ENCODE measurements around the gene C20orf173. TPM values are rescaled to one million over a fixed set of nuclear protein-coding genes. Genes with fewer than 3 reads are reported as not detected.

Gene C20orf173
- polyA plus RNA-seq, 1 of the 3 experiments (the other 2 are of a cell fraction) = not detected

- 90% methylated on average over 22 of the region's 24 CpGs for WGBS (ENCODE audit: low lambda C conversion rate)
- H3K4me2 ChIP-seq = no peak overlapping the region
- ChIA-PET POLR2A (interaction anchor here (0.9 to 1.3 kb wide), 2 partner anchors 9 to 10 kb away, joined by 3 to 5 read pairs; no protein-coding TSS in a partner anchor), CTCF (interaction anchor here (1.3 kb wide), 1 partner anchor 60 kb away, joined by 3 read pairs; no protein-coding TSS in a partner anchor)
- H3K27ac ChIP-seq (ENCODE audit: low read depth in 2 of 2, low read length in 1 of 2) = no peak overlapping the region
- TF ChIP-seq MAX (IDR thresholded peaks at IDR 0.05; ENCODE audit: low read depth) (no peak), POLR2AphosphoS5 (IDR thresholded peaks at IDR 0.05; ENCODE audit: low read depth, low read length) (no peak)
- H3K79me2 ChIP-seq (ENCODE audit: insufficient read depth) = no peaks in the 10 kb centered on the region
- no peak overlapping the region for H3K9ac ChIP-seq
- H3K36me3 ChIP-seq (replicated peaks in 1 of 2; ENCODE audit: control insufficient read depth in 1 of 2, insufficient read depth in 2 of 2, low read length in 1 of 2) = peaks cover 0 to 32% of the 10 kb centered on the region in 2 experiments
- DNase-seq = no peak
- no peak overlapping the region for H2AFZ ChIP-seq (ENCODE audit: low read depth)
- H3K4me1 ChIP-seq (ENCODE audit: control insufficient read depth in 1 of 2, insufficient read depth in 2 of 2, low read depth in 1 of 2, low read length in 1 of 2) = no peaks in the 10 kb centered on the region; a peak in 1 of 4 replicates
- H3K9me2 ChIP-seq = no peaks in the 10 kb centered on the region
- peaks cover 5% of the 10 kb centered on the region for H3F3A ChIP-seq (replicated peaks; ENCODE audit: insufficient read depth)
- H3K9me3 ChIP-seq = no peaks in the 10 kb centered on the region
- H3K4me3 ChIP-seq (ENCODE audit: low read depth in 2 of 2, low read length in 1 of 2) = no peak overlapping the region
- no peaks in the 10 kb centered on the region for H4K20me1 ChIP-seq (ENCODE audit: insufficient read depth)
- no peaks in the 10 kb centered on the region for H3K27me3 ChIP-seq (ENCODE audit: insufficient read depth)
Observed at GRCh38 chr20:35559042-35559693, 29.7 kb upstream of the C20orf173 start.

GRCh38 chr20:35558451-35558850, 29.0 kb upstream of the C20orf173 start:
- H3K36me3 ChIP-seq (replicated peaks in 1 of 2; ENCODE audit: control insufficient read depth in 1 of 2, insufficient read depth in 2 of 2, low read length in 1 of 2) = peaks cover 0 to 38% of the 10 kb centered on the region in 2 experiments
- DNase-seq = no peak
- H3K4me3 ChIP-seq (ENCODE audit: low read depth in 2 of 2, low read length in 1 of 2) = no peak overlapping the region
- TF ChIP-seq RAD21 (IDR thresholded peaks at IDR 0.05; ENCODE audit: low read length) (no peak), YY1 (IDR thresholded peaks at IDR 0.05; ENCODE audit: low read depth) (no peak), EZH2phosphoT487 (IDR thresholded peaks at IDR 0.05; ENCODE audit: borderline replicate concordance, low read depth) (no peak), NFIC (IDR thresholded peaks at IDR 0.05; ENCODE audit: borderline replicate concordance) (no peak), SMC3 (IDR thresholded peaks at IDR 0.05; ENCODE audit: low read depth, low read length) (no peak), USF1 (IDR thresholded peaks at IDR 0.05; ENCODE audit: borderline replicate concordance, low read depth) (no peak), TEAD4 (IDR thresholded peaks at IDR 0.05; ENCODE audit: borderline replicate concordance, insufficient read depth) (no peak), RFX5 (IDR thresholded peaks at IDR 0.05; ENCODE audit: low read length) (no peak), POLR2AphosphoS5 (IDR thresholded peaks at IDR 0.05; ENCODE audit: low read depth, low read length) (no peak), IRF3 (IDR thresholded peaks at IDR 0.05; ENCODE audit: low read depth, low read length) (no peak), FOXJ3 (CRISPR knock-in tag; IDR thresholded peaks at IDR 0.05) (no peak), RXRA (IDR thresholded peaks at IDR 0.05; ENCODE audit: borderline replicate concordance, low read depth) (no peak), ZBTB33 (IDR thresholded peaks at IDR 0.05; ENCODE audit: borderline replicate concordance, low read depth) (no peak), GABPA (IDR thresholded peaks at IDR 0.05; ENCODE audit: low read depth) (no peak), FOXM1 (IDR thresholded peaks at IDR 0.05; ENCODE audit: low read depth) (no peak), CTCF (IDR thresholded peaks at IDR 0.05) (no peak), JUND (IDR thresholded peaks at IDR 0.05) (no peak)
- POLR2A ChIA-PET = no interaction called here
- no peaks in the 10 kb centered on the region for H3K9me2 ChIP-seq
- H2AFZ ChIP-seq (ENCODE audit: low read depth) = no peak overlapping the region
- no peaks in the 10 kb centered on the region; a peak in 1 of 4 replicates for H3K4me1 ChIP-seq (ENCODE audit: control insufficient read depth in 1 of 2, insufficient read depth in 2 of 2, low read depth in 1 of 2, low read length in 1 of 2)
- H3K27ac ChIP-seq (ENCODE audit: low read depth in 2 of 2, low read length in 1 of 2) = no peak overlapping the region
- no peaks in the 10 kb centered on the region for H4K20me1 ChIP-seq (ENCODE audit: insufficient read depth)
- H3K4me2 ChIP-seq = no peak overlapping the region
- WGBS (ENCODE audit: low lambda C conversion rate) = 96% methylated on average over 4 of the region's 4 CpGs
- no peaks in the 10 kb centered on the region for H3K27me3 ChIP-seq (ENCODE audit: insufficient read depth)
- H3F3A ChIP-seq (replicated peaks; ENCODE audit: insufficient read depth) = peaks cover 5% of the 10 kb centered on the region
- no peaks in the 10 kb centered on the region for H3K9me3 ChIP-seq
- CTCF ChIA-PET = interaction anchor here (1.3 kb wide), 1 partner anchor 61 kb away, joined by 3 read pairs; no protein-coding TSS in a partner anchor
- no peak overlapping the region for H3K9ac ChIP-seq
- H3K79me2 ChIP-seq (ENCODE audit: insufficient read depth) = no peaks in the 10 kb centered on the region
